OCI-LY7 (cell line): ENCODE data around the gene DEGS2.

ENCODE experiments used
- CTCF ChIP-seq: fragments of 200-600 bp; sonication (generic); conservative IDR thresholded peaks from 2 replicates; pipeline ENCODE4 v1.5.1; 2014; ENCODE audit warnings: mild to moderate bottlenecking, antibody characterized with exemption, low read length, moderate library complexity, mixed read lengths
- EZH2phosphoT487 ChIP-seq: fragments of 200-600 bp; sonication (generic); IDR thresholded peaks from 2 replicates; pipeline ENCODE4 v1.6.1; 2018; ENCODE audit warnings: low read depth, borderline replicate concordance, mild to moderate bottlenecking, mixed run types, antibody characterized with exemption, low read length, moderate library complexity, mixed read lengths

GRCh38 chr14:100096656-100097055 is 62.8 kb downstream of the DEGS2 start:
- TF ChIP-seq CTCF (no peak), EZH2phosphoT487 (no peak)
